22Rv1 (cell line): ENCODE data around the gene PTPN12.

Source experiments
- CTCF ChIP-seq: fragments of 450-650 bp; IDR thresholded peaks from 2 replicates; pipeline ENCODE4 v1.5.1; 2017; ENCODE audit warnings: mild to moderate bottlenecking
- ZFX ChIP-seq: fragments of 450-650 bp; IDR thresholded peaks from 2 replicates; pipeline ENCODE4 v1.6.1; 2017; ENCODE audit warnings: antibody characterized with exemption, borderline replicate concordance

GRCh38 chr7:77587272-77587671 lies 50.2 kb downstream of the PTPN12 start:
- TF ChIP-seq CTCF (no peak), ZFX (no peak)
